ENCODE results near the gene TCTN1. TPM values are rescaled to one million over a fixed set of nuclear protein-coding genes. Genes with fewer than 3 reads are reported as not detected.

The TCTN1 gene
- polyA plus RNA-seq, 10 donors: 15.6 to 32.4 (median 19.9) TPM

Other genes with a start within 250 kb of the TCTN1 start
- gene ANAPC7, start 210.4 kb upstream of the TCTN1 start, polyA plus RNA-seq (ENCODE audit: insufficient read length in 10 of 10): 10 to 100 TPM; 43.4 to 79.3 (median 61.6) TPM
- gene ARPC3, start 163.8 kb upstream of the TCTN1 start, polyA plus RNA-seq (ENCODE audit: insufficient read length in 10 of 10): 100 to 1,000 TPM; 126 to 172 (median 132) TPM
- gene GPN3, start 145.9 kb upstream of the TCTN1 start, polyA plus RNA-seq (ENCODE audit: insufficient read length in 10 of 10): 10 to 100 TPM; 20.6 to 27.6 (median 23.8) TPM
- 10 to 100 TPM; 14.3 to 23.3 (median 16.5) TPM for gene FAM216A, start 145.3 kb upstream of the TCTN1 start, polyA plus RNA-seq (ENCODE audit: insufficient read length in 10 of 10)
- gene VPS29, start 112.0 kb upstream of the TCTN1 start, polyA plus RNA-seq (ENCODE audit: insufficient read length in 10 of 10): 100 to 1,000 TPM; 118 to 166 (median 134) TPM
- 1 to 10 TPM; 2.0 to 6.3 (median 3.3) TPM for gene RAD9B, start 111.8 kb upstream of the TCTN1 start, polyA plus RNA-seq (ENCODE audit: insufficient read length in 10 of 10)
- 10 to 100 TPM in 9 of 10 donors, 1 to 10 TPM in 1; 9.6 to 15.0 (median 12.1) TPM for gene PPTC7, start 30.8 kb upstream of the TCTN1 start, polyA plus RNA-seq (ENCODE audit: insufficient read length in 10 of 10)
- gene HVCN1, start 75.0 kb downstream of the TCTN1 start, polyA plus RNA-seq (ENCODE audit: insufficient read length in 10 of 10): 1 to 10 TPM; 4.0 to 7.1 (median 5.0) TPM
- gene PPP1CC, start 128.8 kb downstream of the TCTN1 start, polyA plus RNA-seq (ENCODE audit: insufficient read length in 10 of 10): 100 to 1,000 TPM; 107 to 147 (median 130) TPM
- under 1 TPM in 4 of 10 donors, not detected in 6; 0.13 to 0.18 (median 0.16) TPM for gene CCDC63, start 232.9 kb downstream of the TCTN1 start, polyA plus RNA-seq (ENCODE audit: insufficient read length in 10 of 10)

Data from muscle of back (tissue), 10 donors.